Hematopoietic multipotent progenitor cell treated with erythropoietin and hydrocortisone succinate and interleukin-3 and kit ligand, for 15 days (in vitro differentiated cells): ENCODE data around the gene SPESP1.
"Not testable (repeated sequence)": the region's sequence is repeated elsewhere in the genome, so short reads cannot be mapped to it uniquely, and the experiment has no call there.

ENCODE experiments used
- DNase-seq: peaks from one replicate; pipeline ENCODE4 v3.0.0-alpha.2; 2015; ENCODE audit warnings: low spot score

The SPESP1 gene

GRCh38 chr15:68963719-68964118 lies 33.4 kb downstream of the SPESP1 start:
- not testable (repeated sequence) for DNase-seq

DNA sequence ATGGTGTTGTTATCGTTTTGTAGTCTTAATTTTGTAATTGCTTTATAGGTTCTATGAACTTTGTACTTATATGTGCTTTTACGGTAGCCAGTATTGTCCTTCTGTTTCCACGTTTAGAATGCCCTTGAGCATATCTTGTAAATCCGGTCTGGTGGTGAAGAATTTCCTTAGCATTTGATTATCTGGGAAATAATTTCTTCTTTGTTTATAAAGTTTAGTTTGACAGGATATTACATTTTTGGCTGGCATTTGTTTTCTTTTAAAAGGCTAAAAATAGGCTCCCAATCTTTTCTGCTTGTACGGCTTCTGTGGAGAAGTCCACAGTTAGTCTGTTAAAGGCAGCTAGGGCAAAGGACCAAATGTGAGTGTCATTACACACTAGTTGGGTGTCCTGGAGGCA lies 36.7 kb downstream of the SPESP1 start:
- no peak for DNase-seq

- no peak for DNase-seq
These were observed 37.6 kb downstream of the SPESP1 start for GRCh38 chr15:68967948-68968347.

DNA sequence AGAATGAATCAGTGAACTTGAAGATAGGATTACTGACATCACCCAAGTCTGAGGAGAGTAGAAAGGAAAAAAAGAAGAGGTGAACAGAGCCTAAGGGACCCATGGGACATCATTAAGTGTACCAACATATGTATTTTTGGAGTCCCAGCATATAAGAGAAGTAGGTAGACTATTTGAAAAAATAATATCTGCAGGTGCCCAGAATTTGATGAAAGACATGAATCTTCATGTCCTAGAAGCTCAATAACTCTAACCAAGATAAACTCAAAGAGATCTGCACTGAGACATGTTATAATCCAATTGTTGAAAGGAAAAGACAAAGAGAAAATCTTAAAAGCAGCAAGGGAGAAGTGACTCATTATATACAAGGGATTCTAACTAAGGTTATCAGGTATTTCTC lies 39.0 kb downstream of the SPESP1 start:
- no peak for DNase-seq

DNA sequence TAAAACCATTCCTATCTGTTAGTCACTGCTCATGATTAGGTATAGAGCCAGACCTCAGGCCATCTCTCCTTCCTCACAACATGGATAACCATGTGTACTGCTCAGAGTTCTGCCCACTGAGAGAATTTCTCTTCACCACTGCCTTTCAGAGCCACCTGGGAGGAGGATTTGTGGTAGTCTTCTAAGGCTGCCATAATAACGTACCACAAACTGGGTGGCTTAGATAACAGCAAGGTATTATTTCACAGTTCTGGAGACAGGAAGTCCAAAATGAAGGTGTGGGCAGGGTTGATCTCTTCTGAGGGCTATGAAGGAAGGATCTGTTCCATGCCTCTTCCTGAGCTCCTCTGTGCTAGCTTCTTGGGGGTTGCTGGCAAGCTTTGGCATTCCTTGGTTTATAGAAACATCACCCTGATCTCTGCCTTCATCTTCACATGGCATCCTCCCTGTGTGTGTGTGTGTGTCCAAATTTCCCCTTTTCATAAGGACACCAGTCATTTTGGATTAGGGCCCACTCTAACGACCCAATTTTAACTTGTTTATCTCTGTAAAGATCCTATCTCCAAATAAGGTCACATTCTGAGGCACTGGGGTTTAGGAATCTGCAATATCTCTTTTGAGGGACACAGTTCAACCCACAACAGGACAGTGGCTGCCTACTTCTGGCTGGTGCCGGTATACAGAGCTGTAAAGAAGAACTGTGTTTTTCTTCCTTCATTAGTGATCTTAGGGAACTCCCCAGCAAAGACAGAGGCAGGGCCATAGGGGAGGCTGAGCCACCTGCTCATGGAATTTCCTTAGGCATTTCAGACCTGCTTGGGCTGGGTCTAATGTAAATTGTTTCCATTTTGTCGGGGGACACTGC lies 42.1 kb downstream of the SPESP1 start:
- no peak for DNase-seq

DNA sequence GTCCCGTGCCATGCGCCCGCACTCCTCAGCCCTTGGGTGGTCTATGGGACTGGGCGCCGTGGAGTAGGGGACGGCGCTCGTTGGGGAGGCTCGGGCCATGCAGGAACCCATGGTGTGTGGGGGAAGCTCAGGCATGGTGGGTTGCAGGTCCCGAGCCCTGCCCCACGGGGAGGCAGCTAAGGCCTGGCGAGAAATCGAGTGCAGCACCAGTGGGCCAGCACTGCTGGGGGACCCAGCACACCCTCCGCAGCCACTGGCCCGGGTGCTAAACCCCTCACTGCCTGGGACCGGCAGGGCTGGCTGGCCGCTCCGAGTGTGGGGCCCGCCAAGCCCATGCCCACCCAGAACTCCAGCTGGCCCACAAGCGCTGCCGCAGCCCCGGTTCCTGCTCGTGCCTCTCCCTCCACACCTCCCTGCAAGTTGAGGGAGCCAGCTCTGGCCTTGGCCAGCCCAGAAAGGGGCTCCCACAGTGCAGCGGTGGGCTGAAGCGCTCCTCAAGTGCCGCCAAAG lies 45.4 kb downstream of the SPESP1 start:
- not testable (repeated sequence) for DNase-seq

GRCh38 chr15:68977426-68977825 lies 47.1 kb downstream of the SPESP1 start:
- not testable (repeated sequence) for DNase-seq

DNA sequence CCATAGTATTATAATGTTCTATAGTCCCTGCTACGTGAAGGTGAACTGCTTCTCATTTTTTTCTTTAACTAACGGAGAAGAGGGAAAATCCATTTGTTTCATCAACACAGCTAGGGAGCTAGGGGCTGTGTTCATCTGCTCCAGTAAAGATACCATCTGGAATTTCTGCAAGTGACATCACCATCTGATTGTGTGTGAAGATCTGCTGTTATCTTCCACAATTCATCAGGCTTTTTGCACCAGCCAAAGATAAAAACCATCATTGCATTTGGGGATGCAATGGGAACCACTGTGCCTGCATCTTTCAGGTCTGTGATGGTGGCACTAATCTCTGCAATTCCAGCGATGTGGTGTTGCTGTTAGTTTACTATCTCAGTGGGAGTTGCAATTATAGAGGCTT lies 48.7 kb downstream of the SPESP1 start:
- no peak for DNase-seq

DNA sequence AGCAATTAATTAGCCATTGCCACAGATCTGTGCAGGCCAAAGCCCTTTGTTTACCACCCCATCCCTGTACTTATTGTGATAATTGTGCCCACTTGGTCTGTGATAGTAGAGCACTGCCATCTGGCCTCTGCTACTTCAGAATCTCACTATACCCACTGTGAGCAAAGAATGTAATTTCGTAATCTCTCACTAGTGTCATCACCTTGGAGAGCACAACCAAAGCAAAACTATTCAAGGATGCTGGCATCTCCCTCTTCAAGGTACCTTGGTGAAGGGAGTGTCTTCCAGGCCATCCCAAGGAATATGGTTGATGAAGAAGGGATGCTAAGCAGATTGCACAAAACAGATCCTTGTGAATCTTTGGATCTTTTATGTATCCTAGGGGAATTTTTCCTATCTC lies 49.5 kb downstream of the SPESP1 start:
- no peak for DNase-seq

GRCh38 chr15:68980786-68981185 lies 50.5 kb downstream of the SPESP1 start:
- DNase-seq, result no peak

DNA sequence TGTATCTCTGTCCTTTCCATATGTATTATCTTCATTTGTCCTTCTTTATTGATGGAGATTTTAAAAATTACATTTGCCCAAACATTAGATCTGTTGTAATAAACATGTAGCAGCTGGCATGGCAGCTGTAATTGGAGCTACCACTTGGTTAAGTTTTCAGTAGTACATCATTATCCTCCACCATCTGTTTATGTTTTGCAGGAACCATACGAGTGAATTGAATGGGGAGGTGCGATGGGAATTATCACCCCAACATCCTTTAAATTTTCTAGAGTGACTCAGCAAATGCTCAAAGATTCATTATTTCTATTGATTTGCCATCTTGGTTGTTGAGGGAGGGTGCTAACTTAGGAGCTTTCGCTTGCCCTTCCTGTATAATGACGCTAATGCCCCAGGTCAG lies 51.6 kb downstream of the SPESP1 start:
- no peak for DNase-seq

- peak; percentile 74 for DNase-seq
These were observed 52.7 kb downstream of the SPESP1 start for GRCh38 chr15:68982976-68983563.

- peak; percentile 77 for DNase-seq
These were observed 53.7 kb downstream of the SPESP1 start for GRCh38 chr15:68983961-68984481.

DNA sequence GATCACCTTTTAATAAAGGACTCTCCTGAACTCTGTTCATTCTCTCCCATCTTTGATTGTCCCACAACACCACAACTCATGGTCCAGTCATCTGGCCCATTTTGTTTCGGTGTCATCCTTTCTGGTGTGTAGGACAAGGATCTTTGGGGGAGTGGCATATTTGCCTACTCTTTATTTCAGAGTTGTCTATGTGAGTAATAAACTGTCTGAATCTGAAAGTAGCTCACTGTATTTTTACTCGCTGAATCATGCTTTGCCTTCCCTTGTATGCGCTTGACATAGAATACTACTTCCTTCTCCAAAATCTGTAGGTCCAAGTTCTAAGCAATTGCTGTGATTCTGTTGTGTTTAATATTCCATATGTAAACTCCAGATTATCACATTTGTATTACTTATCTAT lies 54.3 kb downstream of the SPESP1 start:
- DNase-seq, result peak; percentile 56

DNA sequence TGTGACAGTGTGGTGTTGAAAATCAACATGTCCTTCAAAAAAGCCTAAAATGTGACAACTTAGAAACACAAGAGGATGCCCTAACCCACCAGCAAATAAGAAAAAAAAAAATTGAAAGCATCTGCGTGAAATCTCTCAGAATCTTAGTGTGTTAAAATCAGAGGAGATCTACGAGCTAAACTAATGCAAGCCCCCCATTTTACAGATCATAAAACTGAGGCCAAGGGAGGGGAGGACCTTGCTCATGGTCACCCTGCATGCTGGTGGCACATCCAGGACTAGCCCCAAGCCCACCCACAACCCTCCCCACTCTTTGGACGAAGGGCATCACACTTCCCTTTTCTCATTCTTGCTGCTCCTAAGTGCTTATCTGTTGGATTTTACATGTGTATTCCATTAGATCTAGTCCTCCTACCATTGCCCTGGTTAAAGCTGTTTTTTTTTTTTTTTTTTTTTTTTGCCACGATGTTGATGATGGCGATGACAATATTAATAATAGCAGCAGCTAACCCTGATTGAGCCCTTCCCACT lies 55.1 kb downstream of the SPESP1 start:
- DNase-seq, result no peak

DNA sequence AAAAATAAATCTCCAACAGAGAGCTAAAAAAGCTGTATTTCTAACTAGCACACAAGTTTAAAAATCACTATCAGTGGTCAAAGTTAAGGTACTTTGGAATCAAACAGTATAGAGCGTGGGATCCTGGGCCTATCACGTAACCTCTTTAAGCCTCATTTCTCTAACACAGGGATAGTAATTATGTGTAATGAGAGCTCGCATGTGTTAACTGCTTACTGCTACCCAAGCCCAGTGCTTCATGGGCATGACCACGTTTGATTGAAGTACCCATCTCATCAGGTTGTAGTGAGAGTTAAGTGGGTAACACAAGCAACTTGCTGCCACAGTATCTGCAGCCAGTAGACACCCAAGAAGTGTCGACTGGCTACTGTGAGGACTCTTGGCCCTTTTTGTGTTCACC lies 56.0 kb downstream of the SPESP1 start:
- no peak for DNase-seq

- DNase-seq, result no peak
These were observed 56.8 kb downstream of the SPESP1 start for GRCh38 chr15:68987120-68987519.

GRCh38 chr15:68987676-68988075 lies 57.4 kb downstream of the SPESP1 start:
- no peak for DNase-seq

GRCh38 chr15:68989541-68990230 lies 59.4 kb downstream of the SPESP1 start:
- DNase-seq, result no peak

GRCh38 chr15:68990231-68990991 lies 60.1 kb downstream of the SPESP1 start:
- DNase-seq, result peak; percentile 48

- DNase-seq, result peak; percentile 45
These were observed 60.7 kb downstream of the SPESP1 start for GRCh38 chr15:68990992-68991500.
